HEK293 (cell line): Measurements from ENCODE around the gene CNP.

Experiments used
- CTCF ChIP-seq: fragments of 450-650 bp; formaldehyde crosslinking; IDR thresholded peaks from 2 replicates; pipeline ENCODE4 v1.5.1; 2016; ENCODE audit warnings: missing biosample characterization, missing genetic modification characterization
- KLF10 ChIP-seq: fragments of 450-650 bp; IDR thresholded peaks from 2 replicates; pipeline ENCODE4 v1.5.1; 2018; ENCODE audit warnings: missing biosample characterization, mild to moderate bottlenecking, missing genetic modification characterization
- PRDM6 ChIP-seq: fragments of 450-650 bp; formaldehyde crosslinking; IDR thresholded peaks from 2 replicates; pipeline ENCODE4 v1.5.1; 2017; ENCODE audit warnings: missing biosample characterization, missing genetic modification characterization
- YY2 ChIP-seq: fragments of 450-650 bp; formaldehyde crosslinking; IDR thresholded peaks from 2 replicates; pipeline ENCODE4 v1.5.1; 2016; ENCODE audit warnings: missing biosample characterization, missing genetic modification characterization
- ZBTB48 ChIP-seq: fragments of 450-650 bp; formaldehyde crosslinking; IDR thresholded peaks from 2 replicates; pipeline ENCODE4 v1.5.1; 2016; ENCODE audit warnings: missing biosample characterization, missing genetic modification characterization
- ZBTB49 ChIP-seq: fragments of 450-650 bp; formaldehyde crosslinking; IDR thresholded peaks from 2 replicates; pipeline ENCODE4 v1.5.1; 2016; ENCODE audit warnings: missing biosample characterization, missing genetic modification characterization, low read depth
- ZFP69B ChIP-seq: fragments of 450-650 bp; formaldehyde crosslinking; IDR thresholded peaks from 2 replicates; pipeline ENCODE4 v1.5.1; 2016; ENCODE audit warnings: missing biosample characterization, missing genetic modification characterization
- ZNF121 ChIP-seq: fragments of 450-650 bp; formaldehyde crosslinking; IDR thresholded peaks from 2 replicates; pipeline ENCODE4 v1.5.1; 2016; ENCODE audit warnings: missing biosample characterization, missing genetic modification characterization
- ZNF155 ChIP-seq: fragments of 450-650 bp; formaldehyde crosslinking; IDR thresholded peaks from 2 replicates; pipeline ENCODE4 v1.5.1; 2016; ENCODE audit warnings: missing biosample characterization, missing genetic modification characterization
- ZNF184 ChIP-seq: fragments of 450-650 bp; IDR thresholded peaks from 2 replicates; pipeline ENCODE4 v1.5.1; 2018; ENCODE audit warnings: missing biosample characterization, mild to moderate bottlenecking, missing genetic modification characterization
- ZNF202 ChIP-seq: fragments of 450-650 bp; formaldehyde crosslinking; IDR thresholded peaks from 2 replicates; pipeline ENCODE4 v1.5.1; 2016; ENCODE audit warnings: missing biosample characterization, missing genetic modification characterization, borderline replicate concordance
- ZNF23 ChIP-seq: fragments of 450-650 bp; formaldehyde crosslinking; IDR thresholded peaks from 2 replicates; pipeline ENCODE4 v1.5.1; 2016; ENCODE audit warnings: missing biosample characterization, missing genetic modification characterization, borderline replicate concordance
- ZNF274 ChIP-seq, 2 experiments: fragments of 200-500 bp in 1 of 2; fragments of 450-650 bp in 1 of 2; sonication (Bioruptor generic) in 1 of 2; formaldehyde crosslinking in 1 of 2; IDR thresholded peaks; 2 replicates each; pipeline versions ENCODE4 v1.5.1 to v1.6.1; 2014 to 2016; ENCODE audit warnings: borderline replicate concordance in 1 of 2, inconsistent platforms in 1 of 2, low read length in 1 of 2, missing biosample characterization in 1 of 2, missing genetic modification characterization in 1 of 2
- ZNF311 ChIP-seq: fragments of 450-650 bp; formaldehyde crosslinking; IDR thresholded peaks from 2 replicates; pipeline ENCODE4 v1.5.1; 2017; ENCODE audit warnings: missing biosample characterization, missing genetic modification characterization, borderline replicate concordance
- ZNF37A ChIP-seq: fragments of 450-650 bp; IDR thresholded peaks from 2 replicates; pipeline ENCODE4 v1.5.1; 2018; ENCODE audit warnings: missing biosample characterization, missing genetic modification characterization
- ZNF423 ChIP-seq: fragments of 450-650 bp; formaldehyde crosslinking; IDR thresholded peaks from 2 replicates; pipeline ENCODE4 v1.5.1; 2016; ENCODE audit warnings: missing biosample characterization, missing genetic modification characterization
- ZNF426 ChIP-seq: fragments of 450-650 bp; formaldehyde crosslinking; IDR thresholded peaks from 2 replicates; pipeline ENCODE4 v1.5.1; 2017; ENCODE audit warnings: missing biosample characterization, missing genetic modification characterization, mild to moderate bottlenecking, inconsistent platforms, moderate library complexity
- ZNF433 ChIP-seq: fragments of 450-650 bp; formaldehyde crosslinking; IDR thresholded peaks from 2 replicates; pipeline ENCODE4 v1.5.1; 2016; ENCODE audit warnings: missing biosample characterization, missing genetic modification characterization, low read depth
- ZNF449 ChIP-seq: fragments of 450-650 bp; formaldehyde crosslinking; IDR thresholded peaks from 2 replicates; pipeline ENCODE4 v1.5.1; 2017; ENCODE audit warnings: missing biosample characterization, mild to moderate bottlenecking, missing genetic modification characterization, moderate library complexity
- ZNF513 ChIP-seq: fragments of 450-650 bp; IDR thresholded peaks from 2 replicates; pipeline ENCODE4 v1.5.1; 2018; ENCODE audit warnings: missing biosample characterization, missing genetic modification characterization
- ZNF555 ChIP-seq: fragments of 450-650 bp; formaldehyde crosslinking; conservative IDR thresholded peaks from 2 replicates; pipeline ENCODE4 v1.5.1; 2017; ENCODE audit warnings: missing biosample characterization, mild to moderate bottlenecking, missing genetic modification characterization, inconsistent platforms
- ZNF580 ChIP-seq: fragments of 450-650 bp; formaldehyde crosslinking; IDR thresholded peaks from 2 replicates; pipeline ENCODE4 v1.5.1; 2016; ENCODE audit warnings: missing biosample characterization, missing genetic modification characterization
- ZNF645 ChIP-seq: fragments of 450-650 bp; formaldehyde crosslinking; IDR thresholded peaks from 2 replicates; pipeline ENCODE4; 2016; ENCODE audit warnings: missing biosample characterization, missing genetic modification characterization
- ZNF785 ChIP-seq: fragments of 450-650 bp; formaldehyde crosslinking; IDR thresholded peaks from 2 replicates; pipeline ENCODE4 v1.5.1; 2016; ENCODE audit warnings: missing biosample characterization, missing genetic modification characterization

CNP gene

GRCh38 chr17:41930009-41930832, 36.4 kb upstream of the CNP start, which contains the start of gene ODAD4 (continued):
- TF ChIP-seq ZNF274 (IDR thresholded peaks at IDR 0.05; ENCODE audit: low read length) (no peak), ZNF274 (tag by site-specific recombination; IDR thresholded peaks at IDR 0.05; ENCODE audit: borderline replicate concordance) (no peak), ZFP69B (tag by site-specific recombination) (peak; percentile 73; the same call in 1 of the 2 replicates), ZNF37A (tag by site-specific recombination) (no peak), ZNF155 (no peak), ZNF311 (tag by site-specific recombination) (no peak), ZNF433 (tag by site-specific recombination) (no peak), ZNF580 (tag by site-specific recombination) (peak; percentile 69; the same call in 1 of the 2 replicates), ZNF426 (tag by site-specific recombination) (no peak), ZNF645 (tag by site-specific recombination) (no peak), ZBTB49 (tag by site-specific recombination) (no peak), KLF10 (tag by site-specific recombination) (no peak; the same call in 1 of the 2 replicates), ZBTB48 (peak; percentile 97), YY2 (tag by site-specific recombination) (no peak), ZNF785 (tag by site-specific recombination) (no peak), ZNF23 (tag by site-specific recombination) (no peak), ZNF202 (tag by site-specific recombination) (no peak), ZNF184 (no peak), ZNF121 (tag by site-specific recombination) (peak; percentile 16; the same call in 1 of the 2 replicates), ZNF513 (tag by site-specific recombination) (no peak), ZNF449 (tag by site-specific recombination) (peak; percentile 75), CTCF (tag by site-specific recombination) (peak; percentile 90), ZNF423 (tag by site-specific recombination) (no peak; the same call in 1 of the 2 replicates), ZNF555 (tag by site-specific recombination) (no peak), PRDM6 (no peak)
